HEK293 (cell line): ENCODE results near the gene ERICH3.

Source experiments
- KLF10 ChIP-seq: fragments of 450-650 bp; IDR thresholded peaks from 2 replicates; pipeline ENCODE4 v1.5.1; 2018; ENCODE audit warnings: missing biosample characterization, mild to moderate bottlenecking, missing genetic modification characterization
- SCRT2 ChIP-seq: fragments of 450-650 bp; formaldehyde crosslinking; IDR thresholded peaks from 2 replicates; pipeline ENCODE4 v1.5.1; 2016; ENCODE audit warnings: missing biosample characterization, missing genetic modification characterization
- YY1 ChIP-seq: fragments of 450-650 bp; formaldehyde crosslinking; IDR thresholded peaks from 2 replicates; pipeline ENCODE4 v1.5.1; 2018; ENCODE audit warnings: missing biosample characterization, missing genetic modification characterization
- ZNF138 ChIP-seq: fragments of 450-650 bp; formaldehyde crosslinking; IDR thresholded peaks from 2 replicates; pipeline ENCODE4 v1.5.1; 2016; ENCODE audit warnings: missing biosample characterization, missing genetic modification characterization, borderline replicate concordance
- ZNF423 ChIP-seq: fragments of 450-650 bp; formaldehyde crosslinking; IDR thresholded peaks from 2 replicates; pipeline ENCODE4 v1.5.1; 2016; ENCODE audit warnings: missing biosample characterization, missing genetic modification characterization
- ZNF501 ChIP-seq: fragments of 450-650 bp; formaldehyde crosslinking; IDR thresholded peaks from 2 replicates; pipeline ENCODE4 v1.5.1; 2016; ENCODE audit warnings: missing biosample characterization, missing genetic modification characterization
- ZNF658 ChIP-seq: fragments of 450-650 bp; formaldehyde crosslinking; IDR thresholded peaks from 2 replicates; pipeline ENCODE4; 2016; ENCODE audit warnings: missing biosample characterization, missing genetic modification characterization
- ZNF837 ChIP-seq: fragments of 450-650 bp; formaldehyde crosslinking; IDR thresholded peaks from 2 replicates; pipeline ENCODE4 v1.5.1; 2016; ENCODE audit warnings: missing biosample characterization, missing genetic modification characterization
- TF ChIP-seq, protein P1 (sequence below): fragments of 450-650 bp; formaldehyde crosslinking; IDR thresholded peaks from 2 replicates; pipeline ENCODE4 v1.5.1; 2016; ENCODE audit warnings: missing biosample characterization, missing genetic modification characterization
- TF ChIP-seq, protein P2 (sequence below): fragments of 450-650 bp; formaldehyde crosslinking; IDR thresholded peaks from 2 replicates; pipeline ENCODE4 v1.5.1; 2016; ENCODE audit warnings: missing biosample characterization, missing genetic modification characterization
- TF ChIP-seq, protein P3 (sequence below): fragments of 450-650 bp; formaldehyde crosslinking; IDR thresholded peaks from 2 replicates; pipeline ENCODE4 v1.5.1; 2016; ENCODE audit warnings: missing biosample characterization, missing genetic modification characterization, low read depth
- TF ChIP-seq, protein P4 (sequence below): fragments of 450-650 bp; formaldehyde crosslinking; IDR thresholded peaks from 2 replicates; pipeline ENCODE4 v1.5.1; 2016; ENCODE audit warnings: missing biosample characterization, missing genetic modification characterization

DNA sequence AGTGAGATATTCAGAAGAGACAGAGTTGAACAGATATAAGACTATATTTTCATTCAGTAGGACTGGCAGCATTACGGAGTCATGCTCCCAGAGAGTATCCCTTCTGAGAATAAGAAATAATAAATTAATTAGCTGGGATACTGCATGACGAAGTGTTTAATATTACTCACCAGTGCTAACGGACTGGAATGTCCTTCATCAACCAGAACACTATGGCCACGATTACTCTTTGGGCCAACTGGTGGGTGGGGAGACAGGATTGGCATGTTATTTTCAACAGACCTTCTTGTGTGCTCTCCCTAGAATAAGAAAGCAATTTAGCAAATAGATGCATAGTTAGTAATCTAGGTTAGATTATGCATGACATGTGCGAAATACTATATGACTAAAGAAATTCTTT is 32.4 kb downstream of the ERICH3 start:
- TF ChIP-seq, protein P1, sequence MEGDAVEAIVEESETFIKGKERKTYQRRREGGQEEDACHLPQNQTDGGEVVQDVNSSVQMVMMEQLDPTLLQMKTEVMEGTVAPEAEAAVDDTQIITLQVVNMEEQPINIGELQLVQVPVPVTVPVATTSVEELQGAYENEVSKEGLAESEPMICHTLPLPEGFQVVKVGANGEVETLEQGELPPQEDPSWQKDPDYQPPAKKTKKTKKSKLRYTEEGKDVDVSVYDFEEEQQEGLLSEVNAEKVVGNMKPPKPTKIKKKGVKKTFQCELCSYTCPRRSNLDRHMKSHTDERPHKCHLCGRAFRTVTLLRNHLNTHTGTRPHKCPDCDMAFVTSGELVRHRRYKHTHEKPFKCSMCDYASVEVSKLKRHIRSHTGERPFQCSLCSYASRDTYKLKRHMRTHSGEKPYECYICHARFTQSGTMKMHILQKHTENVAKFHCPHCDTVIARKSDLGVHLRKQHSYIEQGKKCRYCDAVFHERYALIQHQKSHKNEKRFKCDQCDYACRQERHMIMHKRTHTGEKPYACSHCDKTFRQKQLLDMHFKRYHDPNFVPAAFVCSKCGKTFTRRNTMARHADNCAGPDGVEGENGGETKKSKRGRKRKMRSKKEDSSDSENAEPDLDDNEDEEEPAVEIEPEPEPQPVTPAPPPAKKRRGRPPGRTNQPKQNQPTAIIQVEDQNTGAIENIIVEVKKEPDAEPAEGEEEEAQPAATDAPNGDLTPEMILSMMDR (tag by site-specific recombination): no peak
- TF ChIP-seq YY1 (no peak), ZNF423 (tag by site-specific recombination) (no peak), ZNF501 (tag by site-specific recombination) (no peak), ZNF837 (tag by site-specific recombination) (no peak), SCRT2 (tag by site-specific recombination) (no peak), KLF10 (tag by site-specific recombination) (no peak), ZNF658 (no peak), ZNF138 (no peak)
- TF ChIP-seq, protein P2, sequence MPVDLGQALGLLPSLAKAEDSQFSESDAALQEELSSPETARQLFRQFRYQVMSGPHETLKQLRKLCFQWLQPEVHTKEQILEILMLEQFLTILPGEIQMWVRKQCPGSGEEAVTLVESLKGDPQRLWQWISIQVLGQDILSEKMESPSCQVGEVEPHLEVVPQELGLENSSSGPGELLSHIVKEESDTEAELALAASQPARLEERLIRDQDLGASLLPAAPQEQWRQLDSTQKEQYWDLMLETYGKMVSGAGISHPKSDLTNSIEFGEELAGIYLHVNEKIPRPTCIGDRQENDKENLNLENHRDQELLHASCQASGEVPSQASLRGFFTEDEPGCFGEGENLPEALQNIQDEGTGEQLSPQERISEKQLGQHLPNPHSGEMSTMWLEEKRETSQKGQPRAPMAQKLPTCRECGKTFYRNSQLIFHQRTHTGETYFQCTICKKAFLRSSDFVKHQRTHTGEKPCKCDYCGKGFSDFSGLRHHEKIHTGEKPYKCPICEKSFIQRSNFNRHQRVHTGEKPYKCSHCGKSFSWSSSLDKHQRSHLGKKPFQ: no peak
- TF ChIP-seq, protein P3, sequence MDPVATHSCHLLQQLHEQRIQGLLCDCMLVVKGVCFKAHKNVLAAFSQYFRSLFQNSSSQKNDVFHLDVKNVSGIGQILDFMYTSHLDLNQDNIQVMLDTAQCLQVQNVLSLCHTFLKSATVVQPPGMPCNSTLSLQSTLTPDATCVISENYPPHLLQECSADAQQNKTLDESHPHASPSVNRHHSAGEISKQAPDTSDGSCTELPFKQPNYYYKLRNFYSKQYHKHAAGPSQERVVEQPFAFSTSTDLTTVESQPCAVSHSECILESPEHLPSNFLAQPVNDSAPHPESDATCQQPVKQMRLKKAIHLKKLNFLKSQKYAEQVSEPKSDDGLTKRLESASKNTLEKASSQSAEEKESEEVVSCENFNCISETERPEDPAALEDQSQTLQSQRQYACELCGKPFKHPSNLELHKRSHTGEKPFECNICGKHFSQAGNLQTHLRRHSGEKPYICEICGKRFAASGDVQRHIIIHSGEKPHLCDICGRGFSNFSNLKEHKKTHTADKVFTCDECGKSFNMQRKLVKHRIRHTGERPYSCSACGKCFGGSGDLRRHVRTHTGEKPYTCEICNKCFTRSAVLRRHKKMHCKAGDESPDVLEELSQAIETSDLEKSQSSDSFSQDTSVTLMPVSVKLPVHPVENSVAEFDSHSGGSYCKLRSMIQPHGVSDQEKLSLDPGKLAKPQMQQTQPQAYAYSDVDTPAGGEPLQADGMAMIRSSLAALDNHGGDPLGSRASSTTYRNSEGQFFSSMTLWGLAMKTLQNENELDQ (tag by site-specific recombination): no peak
- TF ChIP-seq, protein P4, sequence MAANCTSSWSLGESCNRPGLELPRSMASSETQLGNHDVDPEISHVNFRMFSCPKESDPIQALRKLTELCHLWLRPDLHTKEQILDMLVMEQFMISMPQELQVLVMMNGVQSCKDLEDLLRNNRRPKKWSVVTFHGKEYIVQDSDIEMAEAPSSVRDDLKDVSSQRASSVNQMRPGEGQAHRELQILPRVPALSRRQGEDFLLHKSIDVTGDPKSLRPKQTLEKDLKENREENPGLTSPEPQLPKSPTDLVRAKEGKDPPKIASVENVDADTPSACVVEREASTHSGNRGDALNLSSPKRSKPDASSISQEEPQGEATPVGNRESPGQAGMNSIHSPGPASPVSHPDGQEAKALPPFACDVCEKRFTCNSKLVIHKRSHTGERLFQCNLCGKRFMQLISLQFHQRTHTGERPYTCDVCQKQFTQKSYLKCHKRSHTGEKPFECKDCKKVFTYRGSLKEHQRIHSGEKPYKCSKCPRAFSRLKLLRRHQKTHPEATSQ: no peak
